ENCODE data around the gene LZTR1. TPM values are rescaled to one million over a fixed set of nuclear protein-coding genes. Genes with fewer than 3 reads are reported as not detected.
"Not testable (repeated sequence)": the region's sequence is repeated elsewhere in the genome, so short reads cannot be mapped to it uniquely, and the experiment has no call there.

Gene LZTR1
- total RNA-seq, 1 donor from 2014 or later, result 70.8 TPM

GRCh38 chr22:20965104-20965887 lies 16.8 kb upstream of the LZTR1 start:
- DNase-seq (ENCODE audit: low spot score), result no peak

- DNase-seq (ENCODE audit: low spot score), result no peak
Observed at GRCh38 chr22:20965888-20966855, 15.9 kb upstream of the LZTR1 start.

GRCh38 chr22:20966883-20967696 lies 15.0 kb upstream of the LZTR1 start, which contains the start of gene AIFM3:
TSS of gene AIFM3 (plus strand) at chr22:20967255. CDS start at chr22:20967945, 690 bp downstream.
- no peak for DNase-seq (ENCODE audit: low spot score)

- no peak for DNase-seq (ENCODE audit: low spot score)
Observed at GRCh38 chr22:20967697-20968211, 14.3 kb upstream of the LZTR1 start.

GRCh38 chr22:20968281-20968977 lies 13.7 kb upstream of the LZTR1 start:
- DNase-seq (ENCODE audit: low spot score), result no peak

GRCh38 chr22:20970939-20971657 lies 11.0 kb upstream of the LZTR1 start:
- no peak for DNase-seq (ENCODE audit: low spot score)

GRCh38 chr22:20972014-20972694 lies 9.9 kb upstream of the LZTR1 start:
- DNase-seq (ENCODE audit: low spot score), result not testable (repeated sequence)

GRCh38 chr22:20972933-20973577 lies 9.0 kb upstream of the LZTR1 start:
- DNase-seq (ENCODE audit: low spot score), result no peak

- no peak for DNase-seq (ENCODE audit: low spot score)
Observed at GRCh38 chr22:20973634-20974286, 8.3 kb upstream of the LZTR1 start.

- DNase-seq (ENCODE audit: low spot score), result no peak
Observed at GRCh38 chr22:20974336-20974955, 7.7 kb upstream of the LZTR1 start.

GRCh38 chr22:20975541-20976290 lies 6.4 kb upstream of the LZTR1 start:
- no peak for DNase-seq (ENCODE audit: low spot score)

GRCh38 chr22:20976291-20976877 lies 5.7 kb upstream of the LZTR1 start:
- no peak for DNase-seq (ENCODE audit: low spot score)

- no peak for DNase-seq (ENCODE audit: low spot score)
Observed at GRCh38 chr22:20977019-20977418, 5.1 kb upstream of the LZTR1 start.

GRCh38 chr22:20977516-20978170 lies 4.5 kb upstream of the LZTR1 start:
- no peak for DNase-seq (ENCODE audit: low spot score)

GRCh38 chr22:20978419-20978818 lies 3.7 kb upstream of the LZTR1 start:
- no peak for DNase-seq (ENCODE audit: low spot score)

Measured in mesenteric fat pad (tissue), 1 donor.